GM21423 (cell line): ENCODE measurements around the gene ASGR2.
"Not testable (repeated sequence)": the region's sequence is repeated elsewhere in the genome, so short reads cannot be mapped to it uniquely, and the experiment has no call there.

Experiments
- ATAC-seq: cut with Tn5 transposase; IDR thresholded peaks from one replicate; pipeline ENCODE4 v1.9.1; 2021; ENCODE audit warnings: mild to moderate bottlenecking, moderate library complexity; ENCODE audit not compliant: unreplicated experiment

Gene ASGR2

GRCh38 chr17:7114241-7114874 is at the start of gene ASGR2:
ASGR2 (minus strand) TSS chr17:7114822; CDS start chr17:7114240, 582 bp downstream.
- no peak for ATAC-seq

GRCh38 chr17:7159571-7159970 is 44.9 kb upstream of the ASGR2 start:
- ATAC-seq: not testable (repeated sequence)

- ATAC-seq: not testable (repeated sequence)
Measured at GRCh38 chr17:7158424-7158823, 43.8 kb upstream of the ASGR2 start.

- no peak for ATAC-seq
Measured at GRCh38 chr17:7156342-7156940, 41.8 kb upstream of the ASGR2 start.

GRCh38 chr17:7147772-7148171 is 33.1 kb upstream of the ASGR2 start:
- ATAC-seq: no peak

- ATAC-seq: no peak
Measured at GRCh38 chr17:7146115-7146514, 31.5 kb upstream of the ASGR2 start.

GRCh38 chr17:7144213-7144612 is 29.6 kb upstream of the ASGR2 start:
- ATAC-seq: no peak

- no peak for ATAC-seq
Measured at GRCh38 chr17:7141824-7142223, 27.2 kb upstream of the ASGR2 start.

- ATAC-seq: no peak
Measured at GRCh38 chr17:7139400-7139799, 24.8 kb upstream of the ASGR2 start.

GRCh38 chr17:7138800-7139381 is 24.3 kb upstream of the ASGR2 start:
- ATAC-seq: no peak

GRCh38 chr17:7137171-7137943 is 22.7 kb upstream of the ASGR2 start:
- ATAC-seq: no peak

- no peak for ATAC-seq
Measured at GRCh38 chr17:7136266-7136877, 21.8 kb upstream of the ASGR2 start.

GRCh38 chr17:7133916-7134315 is 19.3 kb upstream of the ASGR2 start:
- no peak for ATAC-seq

GRCh38 chr17:7133424-7133823 is 18.8 kb upstream of the ASGR2 start:
- ATAC-seq: no peak

- ATAC-seq: peak; percentile 63
Measured at GRCh38 chr17:7132511-7133094, 18.0 kb upstream of the ASGR2 start.

- no peak for ATAC-seq
Measured at GRCh38 chr17:7131423-7131791, 16.8 kb upstream of the ASGR2 start.

GRCh38 chr17:7130621-7131422 is 16.2 kb upstream of the ASGR2 start:
- ATAC-seq: no peak

GRCh38 chr17:7129311-7129710 is 14.7 kb upstream of the ASGR2 start:
- no peak for ATAC-seq

GRCh38 chr17:7128160-7128559 is 13.5 kb upstream of the ASGR2 start:
- no peak for ATAC-seq

GRCh38 chr17:7127501-7127900 is 12.9 kb upstream of the ASGR2 start:
- ATAC-seq: not testable (repeated sequence)
